Stimulated activated CD8-positive, alpha-beta memory T cell treated with anti-CD3 and anti-CD28 coated beads, Interleukin-4, amount 100 ng/mL, for 48 hours (primary cell): Measurements from ENCODE around the gene SERPINE1.

Experiments
- DNase-seq: peaks from one replicate; pipeline ENCODE4 v3.0.0-alpha.2; 2020

SERPINE1 gene

DNA sequence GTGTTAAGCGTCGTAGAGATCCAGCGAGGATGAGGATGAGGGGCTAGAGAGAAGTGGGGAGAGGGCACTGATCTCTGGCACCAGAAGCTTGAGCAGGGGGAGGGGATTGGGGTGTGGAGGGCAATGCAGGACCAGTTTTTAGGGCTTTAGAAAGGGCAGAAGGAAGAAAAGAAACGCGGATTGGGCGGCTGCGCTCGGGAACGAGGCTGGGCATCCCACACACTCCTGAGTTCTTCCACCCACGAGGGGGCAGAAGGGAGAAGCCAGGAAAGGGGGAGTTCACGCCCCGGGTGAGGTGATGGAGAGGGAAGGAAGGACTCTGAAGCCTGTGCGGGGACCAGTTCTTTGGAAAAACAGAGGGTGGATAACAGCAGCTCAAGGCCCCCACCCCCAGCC is 44.5 kb downstream of the SERPINE1 start:
- DNase-seq: peak; percentile 26

DNA sequence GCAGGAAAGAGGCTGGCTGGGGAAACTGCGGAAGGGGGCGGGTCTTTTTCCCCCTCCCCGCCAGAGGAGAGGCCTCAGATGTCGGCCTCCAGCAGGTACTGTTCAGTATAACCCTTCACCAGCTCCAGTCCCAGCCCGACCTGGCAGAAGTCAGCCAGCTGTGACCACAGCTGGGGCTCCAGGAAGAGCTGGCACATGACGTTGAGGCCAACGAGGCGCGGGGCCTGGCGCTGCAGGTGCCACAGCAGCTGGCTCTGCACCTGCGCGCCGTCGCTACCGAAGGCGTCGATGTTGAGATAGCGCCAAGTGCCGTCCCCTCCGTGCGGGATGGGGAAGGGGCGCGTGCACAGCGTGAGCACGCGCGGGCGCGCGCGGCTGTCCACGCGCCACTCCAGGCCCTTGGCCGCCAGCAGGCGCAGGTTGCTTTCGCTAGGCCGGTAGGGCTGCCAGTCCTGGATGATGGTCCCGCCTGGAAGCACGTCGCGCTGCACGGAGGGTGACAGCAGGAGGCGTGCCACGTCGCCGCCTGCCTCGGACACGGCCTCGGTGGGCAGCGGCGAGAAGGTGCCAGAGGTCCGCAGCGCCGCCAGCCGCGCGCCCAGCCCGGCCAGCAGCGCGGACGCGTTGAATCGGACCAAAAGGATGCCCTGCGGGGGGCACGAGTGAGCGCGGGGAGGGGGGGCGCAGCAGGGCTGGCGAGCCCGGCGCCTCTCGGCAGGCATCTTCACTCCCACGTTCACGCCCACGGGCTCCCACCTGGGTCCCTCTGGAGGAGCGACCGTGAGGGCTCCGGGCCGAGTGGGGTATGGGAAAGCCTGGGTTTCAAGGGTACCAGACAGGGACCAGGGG is 45.3 kb downstream of the SERPINE1 start:
- DNase-seq: peak; percentile 29

- DNase-seq: peak; percentile 52
Measured at GRCh38 chr7:101172854-101173751, 46.2 kb downstream of the SERPINE1 start.

DNA sequence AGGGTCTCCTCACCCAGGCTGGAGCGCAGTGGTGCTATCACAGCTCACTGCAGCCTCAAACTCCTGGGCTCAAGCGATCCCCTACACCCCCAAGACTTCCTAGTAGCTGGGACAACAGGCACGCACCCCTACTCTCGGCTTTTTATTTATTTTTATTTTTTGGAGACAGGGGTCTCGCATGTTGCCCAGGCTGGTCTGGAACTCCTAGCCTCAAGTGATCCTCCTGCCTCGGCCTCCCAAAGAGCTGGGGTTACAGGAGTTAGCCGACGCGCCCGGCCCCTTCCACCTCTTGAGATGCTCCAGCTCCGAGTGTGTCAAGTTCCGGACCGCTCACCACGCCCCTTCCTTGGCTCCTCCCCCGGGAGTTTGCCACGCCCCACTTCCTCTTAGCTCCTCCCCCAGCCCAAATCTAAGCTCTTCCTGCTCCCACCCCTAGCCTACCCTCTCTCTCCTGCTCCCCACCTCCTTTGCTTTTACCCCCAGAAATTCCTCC is 46.9 kb downstream of the SERPINE1 start:
- peak; percentile 89 for DNase-seq

DNA sequence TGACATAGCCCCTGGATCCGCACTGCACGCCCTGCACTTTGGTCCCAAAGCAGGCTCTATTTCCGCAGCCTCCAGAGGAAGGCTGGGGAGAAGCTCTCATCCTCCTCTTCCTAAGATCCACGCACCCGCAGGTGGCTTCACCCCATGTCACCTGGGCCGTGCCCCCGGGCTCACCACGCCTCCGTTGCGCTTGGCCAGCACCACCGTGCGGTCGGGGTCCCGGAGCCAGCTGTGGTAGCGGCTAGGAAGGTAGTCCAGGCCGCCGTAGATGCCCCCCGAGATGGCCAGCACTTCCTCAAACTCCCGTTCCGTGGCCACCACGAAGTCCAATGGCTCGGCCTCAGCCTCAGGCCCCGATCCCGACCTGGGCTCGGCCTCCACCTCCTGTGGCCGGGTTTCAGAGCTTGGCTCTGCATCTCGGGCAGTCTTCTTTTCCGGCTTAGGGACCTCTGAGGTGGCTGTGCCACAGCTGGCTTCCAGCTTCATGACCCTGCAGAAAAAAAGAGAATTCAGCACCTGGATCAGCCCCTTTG is 47.5 kb downstream of the SERPINE1 start:
- peak; percentile 25 for DNase-seq

- no peak for DNase-seq
Measured at GRCh38 chr7:101175664-101176063, 48.8 kb downstream of the SERPINE1 start.

- no peak for DNase-seq
Measured at GRCh38 chr7:101177644-101178043, 50.7 kb downstream of the SERPINE1 start.

GRCh38 chr7:101179117-101179516 is 52.2 kb downstream of the SERPINE1 start:
- DNase-seq: no peak

GRCh38 chr7:101179713-101180112 is 52.8 kb downstream of the SERPINE1 start:
- DNase-seq: no peak

- no peak for DNase-seq
Measured at GRCh38 chr7:101180130-101180755, 53.3 kb downstream of the SERPINE1 start, which contains the start of gene NAT16. TSS of gene NAT16 (minus strand) at chr7:101180293. CDS start at chr7:101174807, 5,486 bp downstream.

- no peak for DNase-seq
Measured at GRCh38 chr7:101185258-101185839, 58.4 kb downstream of the SERPINE1 start.

DNA sequence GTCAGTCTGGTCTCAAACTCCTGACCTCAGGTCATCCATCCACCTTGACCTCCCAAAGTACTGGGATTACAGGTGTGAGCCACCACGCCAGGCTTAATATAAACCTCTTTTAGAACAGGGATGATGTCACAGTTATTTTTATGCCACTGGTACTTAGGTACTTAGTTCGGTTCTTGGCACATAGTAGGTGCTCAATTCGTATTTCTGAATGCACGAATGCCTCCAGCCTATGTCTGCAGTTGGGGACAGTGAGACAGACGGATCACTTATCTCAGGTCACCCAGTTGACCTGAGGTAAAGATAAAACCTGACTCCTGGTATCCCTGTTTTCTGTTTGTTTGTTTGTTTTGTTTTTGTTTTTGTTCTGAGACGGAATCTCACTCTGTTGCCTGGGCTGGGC is 59.3 kb downstream of the SERPINE1 start:
- DNase-seq: no peak

DNA sequence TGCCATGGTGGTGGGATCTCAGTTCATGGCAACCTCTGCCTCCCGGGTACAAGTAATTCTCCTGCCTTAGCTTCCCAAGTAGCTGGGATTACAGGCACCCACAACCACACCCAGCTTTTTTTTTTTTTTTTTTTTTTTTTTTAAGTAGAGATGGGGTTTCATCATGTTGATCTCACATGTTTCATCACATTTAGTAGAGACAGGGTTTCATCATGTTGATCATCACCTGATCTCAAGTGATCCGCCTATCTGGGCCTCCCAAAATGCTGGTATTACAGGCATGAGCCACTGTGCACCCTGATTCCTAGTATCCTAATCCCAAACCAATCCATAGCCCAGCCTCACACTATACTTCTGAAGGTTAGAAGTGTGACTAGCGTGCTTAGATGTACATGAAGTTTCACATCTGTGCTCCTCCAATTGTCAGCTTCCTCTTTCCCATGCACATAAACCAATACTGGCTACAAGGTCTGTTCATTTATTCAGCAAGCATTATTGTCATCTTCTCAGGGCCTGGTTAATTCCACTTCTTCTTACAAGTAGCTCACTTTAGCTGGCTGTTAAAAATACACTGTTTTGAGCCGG is 60.0 kb downstream of the SERPINE1 start:
- no peak for DNase-seq
